OCI-LY7 (cell line): ENCODE measurements around the gene CCDC89. TPM values are rescaled to one million over a fixed set of nuclear protein-coding genes. Genes with fewer than 3 reads are reported as not detected.

ENCODE experiments used
- Bru-seq: library from RNA; stranded (reverse); fragments of 400-500 nt; gene quantifications from one replicate; lab custom pipeline; 2021; lab: Mats Ljungman, UMichigan
- BruChase-seq, 2 experiments: library from RNA; stranded (reverse); fragments of 400-500 nt; gene quantifications; one replicate each; lab custom pipeline; 2021; lab: Mats Ljungman, UMichigan
- BruUV-seq: library from RNA; stranded (reverse); fragments of 400-500 nt; replicated peaks from 2 replicates; lab custom pipeline; 2021; lab: Mats Ljungman, UMichigan
- CTCF ChIA-PET: fragments of 300-600 bp; sonication (Branson Sonifier 250); formaldehyde crosslinking; loops from one replicate; lab custom pipeline; 2022; ENCODE audit warnings: antibody characterized with exemption; ENCODE audit not compliant: unreplicated experiment; lab: Charles Lee
- POLR2A ChIA-PET: fragments of 300-600 bp; sonication (Branson Sonifier 250); formaldehyde crosslinking; loops from one replicate; lab custom pipeline; 2022; ENCODE audit warnings: antibody characterized with exemption; lab: Charles Lee
- DNase-seq: peaks from one replicate; pipeline ENCODE4 v3.0.0-alpha.2; 2015; ENCODE audit warnings: low spot score
- H2AFZ ChIP-seq: fragments of 200-600 bp; sonication (generic), shearing (Covaris generic); 2 replicates; pipeline ENCODE4 v1.6.1; 2014; ENCODE audit warnings: mild to moderate bottlenecking, antibody characterized with exemption, low read length, moderate library complexity
- H3K27ac ChIP-seq: fragments of 200-600 bp; sonication (generic); 2 replicates; pipeline ENCODE4 v1.5.1; 2014; ENCODE audit warnings: mixed run types, low read depth, mild to moderate bottlenecking, moderate library complexity, low read length, inconsistent platforms; ENCODE audit not compliant: poor library complexity, severe bottlenecking
- H3K36me3 ChIP-seq: fragments of 200-600 bp; sonication (generic); 2 replicates; pipeline ENCODE4 v1.6.1; 2014; ENCODE audit warnings: mild to moderate bottlenecking, antibody characterized with exemption, low read length, moderate library complexity, mixed read lengths; ENCODE audit not compliant: insufficient read depth
- H3K4me1 ChIP-seq: fragments of 200-600 bp; sonication (generic); 2 replicates; pipeline ENCODE4 v1.5.1; 2014; ENCODE audit warnings: mild to moderate bottlenecking, low read length; ENCODE audit not compliant: insufficient read depth, poor library complexity, severe bottlenecking
- H3K4me2 ChIP-seq: fragments of 200-600 bp; sonication (generic); 2 replicates; pipeline ENCODE4 v1.6.1; 2014; ENCODE audit warnings: mild to moderate bottlenecking, low read length
- H3K4me3 ChIP-seq: fragments of 200-600 bp; sonication (generic); 2 replicates; pipeline ENCODE4 v1.5.1; 2014; ENCODE audit warnings: mild to moderate bottlenecking, low read depth, low read length; ENCODE audit not compliant: poor library complexity, severe bottlenecking
- H3K79me2 ChIP-seq: fragments of 200-600 bp; sonication (generic); 2 replicates; pipeline ENCODE4 v1.6.1; 2016; ENCODE audit warnings: low read depth, mild to moderate bottlenecking, low read length, moderate library complexity, mixed read lengths; ENCODE audit not compliant: insufficient read depth
- H3K9me2 ChIP-seq: fragments of 200-600 bp; sonication (generic); 2 replicates; pipeline ENCODE4 v1.6.1; 2016; ENCODE audit warnings: mild to moderate bottlenecking, low read length, mixed read lengths; ENCODE audit not compliant: insufficient read depth
- H3K9me3 ChIP-seq: fragments of 200-600 bp; sonication (generic); 2 replicates; pipeline ENCODE4 v1.6.1; 2014; ENCODE audit warnings: mild to moderate bottlenecking, mixed run types, low read length, mixed read lengths
- H4K20me1 ChIP-seq: fragments of 200-600 bp; sonication (generic); 2 replicates; pipeline ENCODE4 v1.6.1; 2014; ENCODE audit warnings: mild to moderate bottlenecking, antibody characterized with exemption, low read length, moderate library complexity, mixed read lengths; ENCODE audit not compliant: insufficient read depth
- EZH2phosphoT487 ChIP-seq: fragments of 200-600 bp; sonication (generic); IDR thresholded peaks from 2 replicates; pipeline ENCODE4 v1.6.1; 2018; ENCODE audit warnings: low read depth, borderline replicate concordance, mild to moderate bottlenecking, mixed run types, antibody characterized with exemption, low read length, moderate library complexity, mixed read lengths
- intact Hi-C: fragments of 100-400 bp; cut with micrococcal nuclease; formaldehyde crosslinking; loops from one replicate; pipeline ENCODE4 v1.10.0; 2022; ENCODE audit not compliant: unreplicated experiment
- long read RNA-seq: library from polyadenylated mRNA; stranded (forward); transcript quantifications from one replicate; pipeline ENCODE4 v2.0.0, GENCODE V29; 2022
- total RNA-seq, 2 experiments: library from RNA; depleted of rRNA in 1 of 2; stranded (reverse); fragments of >200 nt in 1 of 2; shearing (Covaris generic) in 1 of 2; gene quantifications; 2 replicates each; pipeline ENCODE4 v1.2.3, GENCODE V29; 2014 to 2022
- TF ChIP-seq, protein P1 (sequence below): fragments of 200-600 bp; sonication (generic); conservative IDR thresholded peaks from 2 replicates; pipeline ENCODE4 v1.5.1; 2014; ENCODE audit warnings: mild to moderate bottlenecking, antibody characterized with exemption, low read length, moderate library complexity, mixed read lengths

The CCDC89 gene
- total RNA-seq (2014; rRNA removed; shearing (Covaris generic)) (not detected in 2 replicates), total RNA-seq (2022) (0.23 TPM in 1 of 2 replicates, not detected in the other), Bru-seq, nascent RNA (percentile 21 among the genes with signal in this experiment), BruChase-seq, experiment 1, labeled RNA remaining after a 6-hour chase (not detected), BruChase-seq, experiment 2, labeled RNA remaining after a 2-hour chase (not detected)
- long read RNA-seq: 0 reads

DNA sequence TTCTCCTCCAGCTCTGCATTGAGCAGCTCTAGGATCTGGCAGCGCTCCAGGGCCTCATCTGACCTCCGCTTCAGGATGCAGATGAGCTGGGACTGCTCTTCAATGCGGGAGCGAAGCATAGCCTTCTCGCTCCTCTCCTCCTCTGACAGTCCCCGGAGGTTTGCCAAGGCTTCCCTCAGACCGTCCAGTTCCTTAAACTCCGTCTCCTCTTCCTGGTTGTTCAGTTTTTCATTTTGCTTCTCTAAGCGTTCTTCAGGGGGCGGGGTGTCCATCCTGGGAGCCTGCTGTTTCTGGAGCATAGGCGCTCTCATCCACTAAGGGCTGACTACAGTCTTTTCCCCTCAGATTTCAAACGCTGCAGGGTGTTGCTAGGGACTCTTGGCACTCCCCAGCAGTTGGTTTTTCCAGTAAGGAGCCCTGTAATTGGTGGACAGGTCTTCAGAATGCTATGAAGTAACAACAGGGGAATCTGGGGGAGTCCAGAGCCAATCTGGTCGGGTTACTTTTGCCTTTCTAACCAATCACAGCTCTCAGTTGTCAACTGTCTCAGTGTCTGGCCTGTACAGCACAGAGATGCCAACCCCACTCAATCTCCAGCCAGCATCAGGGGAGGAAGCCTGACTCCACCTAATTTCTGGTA lies at the start of gene CCDC89:
Gene CCDC89, minus strand, starts transcription at position 376 of the 640 bp plus-strand sequence. Its CDS starts 65 bp downstream, at position 311.
- no peaks in the 10 kb centered on the region for H3K9me2 ChIP-seq
- DNase-seq: no peak
- no peak within 1 kb of the TSS for H3K4me3 ChIP-seq
- H3K27ac ChIP-seq: no peak within 1 kb of the TSS
- H4K20me1 ChIP-seq: no peaks in the 10 kb centered on the region
- no peak within 1 kb of the TSS for H2AFZ ChIP-seq
- no peak within 1 kb of the TSS for H3K4me2 ChIP-seq
- ChIA-PET CTCF (no interaction called here), POLR2A (interaction anchor here (0.7 to 1.7 kb wide), 2 partner anchors 17 to 93 kb away, joined by 5 to 6 read pairs; no protein-coding TSS in a partner anchor)
- intact Hi-C loops: no loop called here
- no TSS peak for BruUV-seq
- H3K36me3 ChIP-seq: no peaks in the 10 kb centered on the region
- no peaks in the 10 kb centered on the region for H3K4me1 ChIP-seq
- TF ChIP-seq EZH2phosphoT487: no peak
- TF ChIP-seq, protein P1, sequence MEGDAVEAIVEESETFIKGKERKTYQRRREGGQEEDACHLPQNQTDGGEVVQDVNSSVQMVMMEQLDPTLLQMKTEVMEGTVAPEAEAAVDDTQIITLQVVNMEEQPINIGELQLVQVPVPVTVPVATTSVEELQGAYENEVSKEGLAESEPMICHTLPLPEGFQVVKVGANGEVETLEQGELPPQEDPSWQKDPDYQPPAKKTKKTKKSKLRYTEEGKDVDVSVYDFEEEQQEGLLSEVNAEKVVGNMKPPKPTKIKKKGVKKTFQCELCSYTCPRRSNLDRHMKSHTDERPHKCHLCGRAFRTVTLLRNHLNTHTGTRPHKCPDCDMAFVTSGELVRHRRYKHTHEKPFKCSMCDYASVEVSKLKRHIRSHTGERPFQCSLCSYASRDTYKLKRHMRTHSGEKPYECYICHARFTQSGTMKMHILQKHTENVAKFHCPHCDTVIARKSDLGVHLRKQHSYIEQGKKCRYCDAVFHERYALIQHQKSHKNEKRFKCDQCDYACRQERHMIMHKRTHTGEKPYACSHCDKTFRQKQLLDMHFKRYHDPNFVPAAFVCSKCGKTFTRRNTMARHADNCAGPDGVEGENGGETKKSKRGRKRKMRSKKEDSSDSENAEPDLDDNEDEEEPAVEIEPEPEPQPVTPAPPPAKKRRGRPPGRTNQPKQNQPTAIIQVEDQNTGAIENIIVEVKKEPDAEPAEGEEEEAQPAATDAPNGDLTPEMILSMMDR: no peak
- H3K79me2 ChIP-seq: no peaks in the 10 kb centered on the region
- H3K9me3 ChIP-seq: no peaks in the 10 kb centered on the region

DNA sequence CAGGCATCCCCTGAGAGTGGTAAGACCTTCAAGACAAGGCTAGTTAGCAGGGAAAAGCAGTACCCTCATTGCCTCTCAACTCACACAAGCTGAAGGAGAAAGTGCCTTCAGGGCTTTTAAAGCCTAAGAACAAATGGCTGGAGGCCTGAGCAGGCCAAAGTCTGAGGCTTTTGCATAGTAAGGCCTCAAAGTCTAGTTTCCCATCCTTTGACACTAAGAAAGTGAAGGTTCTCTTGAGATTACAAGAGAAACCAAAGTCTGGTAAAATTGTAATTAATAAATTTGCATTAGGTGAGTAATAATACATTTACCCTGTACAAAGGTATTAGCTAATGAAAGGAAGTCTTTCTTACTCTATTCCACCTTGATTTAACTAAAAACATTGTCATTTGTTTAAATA lies 47.0 kb upstream of the CCDC89 start:
- no TSS peak for BruUV-seq
- H3K79me2 ChIP-seq: no peaks in the 10 kb centered on the region
- intact Hi-C loops: no loop called here
- no peak overlapping the region for H2AFZ ChIP-seq
- H3K4me2 ChIP-seq: no peak overlapping the region
- POLR2A ChIA-PET: no interaction called here
- H3K9me3 ChIP-seq: no peaks in the 10 kb centered on the region
- no peaks in the 10 kb centered on the region for H4K20me1 ChIP-seq
- no peak for DNase-seq
- TF ChIP-seq, protein P1: no peak
- no peak for TF ChIP-seq EZH2phosphoT487
- no peaks in the 10 kb centered on the region for H3K4me1 ChIP-seq
- H3K4me3 ChIP-seq: no peak overlapping the region
- no peaks in the 10 kb centered on the region for H3K9me2 ChIP-seq
- no peak overlapping the region for H3K27ac ChIP-seq
- CTCF ChIA-PET: no interaction called here
- H3K36me3 ChIP-seq: no peaks in the 10 kb centered on the region

DNA sequence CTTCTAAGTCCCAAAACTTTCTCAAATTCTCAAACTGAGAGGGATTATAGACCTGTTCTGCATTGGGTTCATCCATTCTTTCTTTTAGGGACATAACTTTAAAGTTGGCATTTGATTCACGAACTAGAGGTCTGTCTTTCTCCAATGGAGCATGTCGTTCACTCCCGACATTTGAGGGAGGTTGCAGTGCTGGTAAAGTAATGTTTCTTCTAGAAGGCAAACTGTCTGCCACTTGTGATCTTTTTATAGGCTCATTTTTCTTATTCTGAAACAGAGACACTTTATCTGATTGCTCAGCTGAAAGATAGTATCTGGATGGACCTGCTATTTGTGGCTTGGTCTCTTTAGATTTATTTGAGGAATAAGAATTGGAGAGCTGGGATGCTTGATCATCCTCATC lies 40.4 kb upstream of the CCDC89 start:
- Histone ChIP-seq H3K27ac (no peak overlapping the region), H3K36me3 (no peaks in the 10 kb centered on the region), H3K4me2 (no peak overlapping the region), H3K9me3 (no peaks in the 10 kb centered on the region), H4K20me1 (no peaks in the 10 kb centered on the region), H2AFZ (no peak overlapping the region), H3K9me2 (no peaks in the 10 kb centered on the region), H3K4me1 (no peaks in the 10 kb centered on the region), H3K79me2 (no peaks in the 10 kb centered on the region), H3K4me3 (no peak overlapping the region)
- TF ChIP-seq, protein P1: no peak
- no peak for TF ChIP-seq EZH2phosphoT487
- intact Hi-C loops: no loop called here
- CTCF ChIA-PET: no interaction called here
- no peak for DNase-seq
- no TSS peak for BruUV-seq
- POLR2A ChIA-PET: no interaction called here
